Uterine smooth muscle cell (primary cell): ENCODE results near the gene EMC6. TPM values are rescaled to one million over a fixed set of nuclear protein-coding genes. Genes with fewer than 3 reads are reported as not detected.

ENCODE experiments used
- total RNA-seq: library from RNA; depleted of rRNA; stranded (reverse); fragments of >200 nt; gene quantifications from 2 replicates; pipeline ENCODE4 v1.2.3, GENCODE V29; 2014

The EMC6 gene
- total RNA-seq = 17.4 and 25.3 TPM in 2 replicates

GRCh38 chr17:3668279-3669084 lies at the start of gene EMC6, which contains the start of gene TAX1BP3:
EMC6 (plus strand) TSS chr17:3668812; CDS start chr17:3669147, 335 bp downstream.
TAX1BP3 (minus strand) TSS chr17:3668578; CDS start chr17:3668526, 52 bp downstream.

GRCh38 chr17:3636154-3636907 lies 32.3 kb upstream of the EMC6 start, which contains the start of the genes CTNS and SHPK:
CTNS (plus strand) TSS chr17:3636760; CDS start chr17:3640207, 3,447 bp downstream.
SHPK (minus strand) TSS chr17:3636250; CDS start chr17:3636219, 31 bp downstream.

GRCh38 chr17:3695723-3696411 lies 27.3 kb downstream of the EMC6 start, which contains the start of gene P2RX5:
P2RX5 (minus strand) TSS chr17:3696155; CDS start chr17:3696005, 150 bp downstream.

Other genes starting within 250 kb of the EMC6 start
- not detected in 2 replicates for gene OR1E2, start 235.0 kb upstream of the EMC6 start, total RNA-seq
- gene SPATA22, start 197.0 kb upstream of the EMC6 start, total RNA-seq = not detected in 2 replicates
- 0.62 and 0.77 TPM in 2 replicates for gene ASPA, start 192.8 kb upstream of the EMC6 start, total RNA-seq
- 1.00 and 1.5 TPM in 2 replicates for gene TRPV3, start 111.0 kb upstream of the EMC6 start, total RNA-seq
- 2.1 and 2.5 TPM in 2 replicates for gene TRPV1, start 59.4 kb upstream of the EMC6 start, total RNA-seq
- 15.4 and 29.7 TPM in 2 replicates for gene SHPK, start 32.6 kb upstream of the EMC6 start, total RNA-seq
- gene CTNS, start 32.1 kb upstream of the EMC6 start, total RNA-seq = 19.4 and 35.5 TPM in 2 replicates
- 179 and 184 TPM in 2 replicates for gene TAX1BP3, start 234 bp upstream of the EMC6 start, total RNA-seq
- 3.7 and 4.0 TPM in 2 replicates for gene P2RX5, start 27.3 kb downstream of the EMC6 start, total RNA-seq
- 2.5 and 8.9 TPM in 2 replicates for gene HASPIN, start 55.1 kb downstream of the EMC6 start, total RNA-seq
- 12.2 and 16.0 TPM in 2 replicates for gene ITGAE, start 132.4 kb downstream of the EMC6 start, total RNA-seq
- 21.4 and 28.1 TPM in 2 replicates for gene NCBP3, start 177.4 kb downstream of the EMC6 start, total RNA-seq
- gene CAMKK1, start 224.2 kb downstream of the EMC6 start, total RNA-seq = 22.1 and 25.7 TPM in 2 replicates
- under 0.01 and 0.25 TPM in 2 replicates for gene P2RX1, start 247.7 kb downstream of the EMC6 start, total RNA-seq